Loucy (cell line): Measurements from ENCODE around the gene ZBTB20.

Experiments used
- H2AFZ ChIP-seq: fragments of 200-600 bp; sonication (generic); 2 replicates; pipeline ENCODE4 v1.6.0; 2016; ENCODE audit warnings: antibody characterized with exemption, mild to moderate bottlenecking, low read length, moderate library complexity
- H3F3A ChIP-seq: fragments of 200-600 bp; 2 replicates; pipeline ENCODE4 v1.6.0; 2016; ENCODE audit warnings: antibody characterized with exemption, low read depth, mild to moderate bottlenecking
- H3K27me3 ChIP-seq: fragments of 200-600 bp; sonication (generic); 2 replicates; pipeline ENCODE4 v1.6.1; 2014; ENCODE audit warnings: low read length, mild to moderate bottlenecking; ENCODE audit not compliant: insufficient read depth, poor library complexity, severe bottlenecking
- H3K36me3 ChIP-seq: fragments of 200-600 bp; sonication (generic); 2 replicates; pipeline ENCODE4 v1.6.1; 2016; ENCODE audit warnings: low read length; ENCODE audit not compliant: insufficient read depth
- H3K4me1 ChIP-seq: fragments of 200-600 bp; sonication (generic); 2 replicates; pipeline ENCODE4 v1.5.1; 2014; ENCODE audit warnings: low read length, mild to moderate bottlenecking; ENCODE audit not compliant: insufficient read depth, poor library complexity, severe bottlenecking
- H3K4me2 ChIP-seq: fragments of 200-600 bp; sonication (generic); 2 replicates; pipeline ENCODE4 v1.6.0; 2014; ENCODE audit warnings: antibody characterized with exemption, low read length, low read depth, mild to moderate bottlenecking; ENCODE audit not compliant: poor library complexity, severe bottlenecking
- H3K4me3 ChIP-seq: fragments of 200-600 bp; sonication (generic); 2 replicates; pipeline ENCODE4 v1.5.1; 2014; ENCODE audit warnings: low read length, mild to moderate bottlenecking, mixed read lengths; ENCODE audit not compliant: poor library complexity, severe bottlenecking
- H3K79me2 ChIP-seq: fragments of 200-600 bp; sonication (generic); 2 replicates; pipeline ENCODE4 v1.6.1; 2014; ENCODE audit warnings: low read length; ENCODE audit not compliant: insufficient read depth
- H3K9ac ChIP-seq: fragments of 200-600 bp; sonication (generic); 2 replicates; pipeline ENCODE4 v1.6.0; 2014; ENCODE audit warnings: mild to moderate bottlenecking, low read depth, low read length, moderate library complexity; ENCODE audit not compliant: poor library complexity, severe bottlenecking
- H3K9me2 ChIP-seq: fragments of 200-600 bp; sonication (generic); replicated peaks from 2 replicates; pipeline ENCODE4 v1.6.1; 2016; ENCODE audit warnings: low read depth, low read length, mixed read lengths
- H3K9me3 ChIP-seq: fragments of 200-600 bp; sonication (generic); 2 replicates; pipeline ENCODE4 v1.6.1; 2014; ENCODE audit warnings: mild to moderate bottlenecking, antibody characterized with exemption, low read length, low read depth; ENCODE audit not compliant: insufficient read depth
- H4K20me1 ChIP-seq: fragments of 200-600 bp; sonication (generic); 2 replicates; pipeline ENCODE4 v1.6.0; 2014; ENCODE audit warnings: antibody characterized with exemption, low read length, mild to moderate bottlenecking; ENCODE audit not compliant: insufficient read depth, poor library complexity, severe bottlenecking
- CTCF ChIP-seq: fragments of 200-600 bp; sonication (generic); conservative IDR thresholded peaks from 2 replicates; pipeline ENCODE4 v1.5.1; 2014; ENCODE audit warnings: mild to moderate bottlenecking, antibody characterized with exemption, low read length
- EZH2phosphoT487 ChIP-seq: fragments of 200-600 bp; IDR thresholded peaks from 2 replicates; pipeline ENCODE4 v1.6.1; 2018; ENCODE audit warnings: antibody characterized with exemption, mild to moderate bottlenecking, moderate library complexity, borderline replicate concordance

The ZBTB20 gene

GRCh38 chr3:114362815-114363214 lies 784.3 kb downstream of the ZBTB20 start:
- no peak overlapping the region for H2AFZ ChIP-seq
- H3K4me3 ChIP-seq = no peak overlapping the region
- H3K4me2 ChIP-seq = no peak overlapping the region
- no peaks in the 10 kb centered on the region for H3K27me3 ChIP-seq
- H3K79me2 ChIP-seq = no peaks in the 10 kb centered on the region
- no peaks in the 10 kb centered on the region for H3K36me3 ChIP-seq
- no peaks in the 10 kb centered on the region for H3F3A ChIP-seq
- H3K4me1 ChIP-seq = no peaks in the 10 kb centered on the region
- no peaks in the 10 kb centered on the region for H3K9me2 ChIP-seq
- H3K9ac ChIP-seq = no peak overlapping the region
- TF ChIP-seq CTCF (peak; percentile 71), EZH2phosphoT487 (no peak)
- H3K9me3 ChIP-seq = no peaks in the 10 kb centered on the region
- no peaks in the 10 kb centered on the region for H4K20me1 ChIP-seq

- no peak for TF ChIP-seq EZH2phosphoT487
- TF ChIP-seq CTCF = no peak
- Histone ChIP-seq H3K4me1 (no peaks in the 10 kb centered on the region), H3F3A (no peaks in the 10 kb centered on the region), H3K9ac (no peak overlapping the region), H3K9me2 (no peaks in the 10 kb centered on the region), H3K4me2 (no peak overlapping the region), H2AFZ (no peak overlapping the region), H3K27me3 (no peaks in the 10 kb centered on the region), H3K4me3 (no peak overlapping the region), H3K36me3 (no peaks in the 10 kb centered on the region), H4K20me1 (no peaks in the 10 kb centered on the region), H3K9me3 (no peaks in the 10 kb centered on the region), H3K79me2 (no peaks in the 10 kb centered on the region)
Observed at GRCh38 chr3:114361391-114361790, 785.7 kb downstream of the ZBTB20 start.

- Histone ChIP-seq H3K79me2 (no peaks in the 10 kb centered on the region), H3K9me3 (no peaks in the 10 kb centered on the region), H3K4me3 (no peak overlapping the region), H3K4me2 (no peak overlapping the region), H3K9me2 (no peaks in the 10 kb centered on the region), H3K4me1 (no peaks in the 10 kb centered on the region), H3F3A (no peaks in the 10 kb centered on the region), H3K36me3 (no peaks in the 10 kb centered on the region), H3K27me3 (no peaks in the 10 kb centered on the region), H4K20me1 (no peaks in the 10 kb centered on the region), H3K9ac (no peak overlapping the region), H2AFZ (no peak overlapping the region)
- TF ChIP-seq EZH2phosphoT487 (no peak), CTCF (no peak)
Observed at GRCh38 chr3:114356525-114356924, 790.6 kb downstream of the ZBTB20 start.
